ENCODE measurements around the gene SLC6A13.

GRCh38 chr12:203462-204260, 59.0 kb downstream of the SLC6A13 start:
- TF ChIP-seq, protein P1, sequence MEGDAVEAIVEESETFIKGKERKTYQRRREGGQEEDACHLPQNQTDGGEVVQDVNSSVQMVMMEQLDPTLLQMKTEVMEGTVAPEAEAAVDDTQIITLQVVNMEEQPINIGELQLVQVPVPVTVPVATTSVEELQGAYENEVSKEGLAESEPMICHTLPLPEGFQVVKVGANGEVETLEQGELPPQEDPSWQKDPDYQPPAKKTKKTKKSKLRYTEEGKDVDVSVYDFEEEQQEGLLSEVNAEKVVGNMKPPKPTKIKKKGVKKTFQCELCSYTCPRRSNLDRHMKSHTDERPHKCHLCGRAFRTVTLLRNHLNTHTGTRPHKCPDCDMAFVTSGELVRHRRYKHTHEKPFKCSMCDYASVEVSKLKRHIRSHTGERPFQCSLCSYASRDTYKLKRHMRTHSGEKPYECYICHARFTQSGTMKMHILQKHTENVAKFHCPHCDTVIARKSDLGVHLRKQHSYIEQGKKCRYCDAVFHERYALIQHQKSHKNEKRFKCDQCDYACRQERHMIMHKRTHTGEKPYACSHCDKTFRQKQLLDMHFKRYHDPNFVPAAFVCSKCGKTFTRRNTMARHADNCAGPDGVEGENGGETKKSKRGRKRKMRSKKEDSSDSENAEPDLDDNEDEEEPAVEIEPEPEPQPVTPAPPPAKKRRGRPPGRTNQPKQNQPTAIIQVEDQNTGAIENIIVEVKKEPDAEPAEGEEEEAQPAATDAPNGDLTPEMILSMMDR (IDR thresholded peaks at IDR 0.05; ENCODE audit: poor library complexity): no peak
- TF ChIP-seq EZH2 (IDR thresholded peaks at IDR 0.05; ENCODE audit: borderline replicate concordance): no peak
